Aorta (tissue), 5 donors: ENCODE measurements around the gene DHRS2. TPM values are rescaled to one million over a fixed set of nuclear protein-coding genes. Genes with fewer than 3 reads are reported as not detected.

ENCODE experiments used
- ATAC-seq: fragments of 200-7000 bp; cut with Tn5 transposase; one replicate; pipeline ENCODE4 v1.9.1; 2022; ENCODE audit warnings: moderate library complexity; ENCODE audit not compliant: low FRiP score
- DNase-seq, 2 donors: peaks; one replicate each; pipeline ENCODE4 v3.0.0-alpha.2; 2020
- H3K27ac ChIP-seq, 2 donors: one replicate each; pipeline ENCODE4 v1.5.1; 2013; ENCODE audit warnings: low read length in 2 of 2, mild to moderate bottlenecking in 2 of 2, moderate library complexity in 2 of 2, control low read depth in 1 of 2, inconsistent platforms in 1 of 2, low read depth in 1 of 2
- H3K27me3 ChIP-seq, 2 donors: one replicate each; pipeline ENCODE4 v1.6.1; 2013; ENCODE audit warnings: control low read depth in 1 of 2, low read length in 1 of 2, mild to moderate bottlenecking in 1 of 2, moderate library complexity in 1 of 2; ENCODE audit not compliant: insufficient read depth in 2 of 2, control insufficient read depth in 1 of 2
- H3K36me3 ChIP-seq, 2 donors: one replicate each; pipeline ENCODE4 v1.6.1; 2013; ENCODE audit warnings: control low read depth in 1 of 2, low read length in 1 of 2, mild to moderate bottlenecking in 1 of 2; ENCODE audit not compliant: insufficient read depth in 2 of 2, control insufficient read depth in 1 of 2
- H3K4me1 ChIP-seq, 2 donors: one replicate each; pipeline ENCODE4 v1.6.1; 2013; ENCODE audit warnings: low read length in 2 of 2, control low read depth in 1 of 2, mild to moderate bottlenecking in 1 of 2, moderate library complexity in 1 of 2; ENCODE audit not compliant: insufficient read depth in 2 of 2, control insufficient read depth in 1 of 2
- H3K4me3 ChIP-seq, 2 donors: one replicate each; pipeline ENCODE4 v1.5.1; 2013; ENCODE audit warnings: low read length in 2 of 2, control low read depth in 1 of 2, mild to moderate bottlenecking in 1 of 2
- H3K9me3 ChIP-seq: one replicate; pipeline ENCODE4 v1.6.1; 2013; ENCODE audit warnings: mild to moderate bottlenecking, low read length; ENCODE audit not compliant: control insufficient read depth
- WGBS, 2 donors: extraction: QIAGEN DNeasy Blood & Tissue Kit; methylation state at CpG; one replicate each; pipeline ENCODE4 v1.1.7; 2013; 5-methylcytosine and 5-hydroxymethylcytosine counted together
- intact Hi-C, 2 donors: fragments of 100-400 bp; cut with DNase I; formaldehyde crosslinking; loops; one replicate each; pipeline versions ENCODE4 v1.14.2 to v1.15.0; 2022
- polyA plus RNA-seq, 2 donors: library from polyadenylated mRNA; stranded (reverse); fragments of 200-250 nt; gene quantifications; one replicate each; pipeline ENCODE4 v1.2.3, GENCODE V29; 2013
- total RNA-seq, 2 donors: library from RNA; stranded (reverse); fragmentation: NEBNext Ultra II Directional; extraction: Animal tissue kit (Norgen Biotek cat#: 25700); gene quantifications; one replicate each; pipeline ENCODE4 v1.2.1, GENCODE V29; 2021
- donor health status: healthy with polysubstance abuse.
- donor health status: Bipolar disorder and iron deficiency.
- donor health status: DM: no; HTN: no; CAD: no.
- donor health status: DM: no; HTN: no; CAD: no.
- donor health status: DM: yes; HTN: yes; CAD: no.

The DHRS2 gene
- total and polyA plus RNA-seq, 4 donors: 0.18 TPM; not detected in 3

GRCh38 chr14:23661542-23661941 lies 25.4 kb downstream of the DHRS2 start:
- no peak for DNase-seq
- H3K4me3 ChIP-seq: no peak overlapping the region
- no peak overlapping the region for H3K27ac ChIP-seq
- H3K36me3 ChIP-seq: no peaks in the 10 kb centered on the region
- intact Hi-C loops: no loop called here
- no peaks in the 10 kb centered on the region for H3K9me3 ChIP-seq
- 68 to 76% methylated on average over 5 of the region's 5 CpGs for WGBS, 2 donors
- ATAC-seq: no peak
- no peaks in the 10 kb centered on the region for H3K27me3 ChIP-seq
- H3K4me1 ChIP-seq: no peaks in the 10 kb centered on the region

GRCh38 chr14:23663127-23663526 lies 27.0 kb downstream of the DHRS2 start:
- Histone ChIP-seq H3K9me3 (no peaks in the 10 kb centered on the region), H3K36me3 (no peaks in the 10 kb centered on the region), H3K4me1 (no peaks in the 10 kb centered on the region), H3K27me3 (no peaks in the 10 kb centered on the region), H3K4me3 (no peak overlapping the region), H3K27ac (no peak overlapping the region)
- 89 to 92% methylated on average over 2 of the region's 2 CpGs for WGBS, 2 donors
- ATAC-seq: no peak
- intact Hi-C loops: no loop called here
- DNase-seq: no peak

- no peak overlapping the region for H3K4me3 ChIP-seq
- 68 to 73% methylated on average over 5 of the region's 5 CpGs for WGBS, 2 donors
- no peak for ATAC-seq
These were observed 27.5 kb downstream of the DHRS2 start for GRCh38 chr14:23663711-23664110.

GRCh38 chr14:23664207-23664885 lies 28.2 kb downstream of the DHRS2 start:
- no peak overlapping the region for H3K4me3 ChIP-seq
- no peaks in the 10 kb centered on the region for H3K27me3 ChIP-seq
- H3K9me3 ChIP-seq: no peaks in the 10 kb centered on the region
- DNase-seq: no peak
- 77 to 87% methylated on average over 5 of the region's 5 CpGs for WGBS, 2 donors
- H3K27ac ChIP-seq: no peak overlapping the region
- intact Hi-C loops: no loop called here
- no peaks in the 10 kb centered on the region for H3K36me3 ChIP-seq
- H3K4me1 ChIP-seq: no peaks in the 10 kb centered on the region
- ATAC-seq: no peak

More at GRCh38 chr14:23663711-23664110, 27.5 kb downstream of the DHRS2 start:
- no peak for DNase-seq
- Histone ChIP-seq H3K4me1 (no peaks in the 10 kb centered on the region), H3K27me3 (no peaks in the 10 kb centered on the region), H3K27ac (no peak overlapping the region), H3K36me3 (no peaks in the 10 kb centered on the region), H3K9me3 (no peaks in the 10 kb centered on the region)
- intact Hi-C loops: no loop called here

- ATAC-seq (no peak), DNase-seq (no peak)
- Histone ChIP-seq H3K4me3 (no peak overlapping the region), H3K36me3 (no peaks in the 10 kb centered on the region), H3K4me1 (no peaks in the 10 kb centered on the region), H3K9me3 (no peaks in the 10 kb centered on the region), H3K27me3 (no peaks in the 10 kb centered on the region), H3K27ac (no peak overlapping the region)
- WGBS, 2 donors: 34 to 43% methylated on average over 4 of the region's 4 CpGs
- intact Hi-C loops: no loop called here
These were observed 29.3 kb downstream of the DHRS2 start for GRCh38 chr14:23665302-23666016.

- 64 to 76% methylated on average over 3 of the region's 3 CpGs for WGBS, 2 donors
- ATAC-seq (no peak), DNase-seq (no peak)
- Histone ChIP-seq H3K27ac (no peak overlapping the region), H3K4me1 (no peaks in the 10 kb centered on the region), H3K27me3 (no peaks in the 10 kb centered on the region), H3K9me3 (peaks cover under 1% of the 10 kb centered on the region), H3K36me3 (no peaks in the 10 kb centered on the region), H3K4me3 (no peak overlapping the region)
- intact Hi-C loops: no loop called here
These were observed 31.0 kb downstream of the DHRS2 start for GRCh38 chr14:23667134-23667533.

- 92% methylated on average over 5 of the region's 5 CpGs for WGBS, 2 donors
- H3K9me3 ChIP-seq: peaks cover 2% of the 10 kb centered on the region
- H3K4me1 ChIP-seq: no peaks in the 10 kb centered on the region
- H3K4me3 ChIP-seq: no peak overlapping the region
- DNase-seq (no peak), ATAC-seq (no peak)
- H3K36me3 ChIP-seq: no peaks in the 10 kb centered on the region
- intact Hi-C loops: no loop called here
- H3K27ac ChIP-seq: no peak overlapping the region
- no peaks in the 10 kb centered on the region for H3K27me3 ChIP-seq
These were observed 33.3 kb downstream of the DHRS2 start for GRCh38 chr14:23669441-23669840.

GRCh38 chr14:23670481-23670880 lies 34.3 kb downstream of the DHRS2 start:
- Histone ChIP-seq H3K4me3 (no peak overlapping the region), H3K27ac (no peak overlapping the region), H3K4me1 (no peaks in the 10 kb centered on the region), H3K9me3 (peaks cover 2% of the 10 kb centered on the region), H3K27me3 (no peaks in the 10 kb centered on the region), H3K36me3 (no peaks in the 10 kb centered on the region)
- DNase-seq (no peak), ATAC-seq (no peak)
- intact Hi-C loops: no loop called here
- WGBS, 2 donors: 85 to 87% methylated on average over 3 of the region's 3 CpGs

- Histone ChIP-seq H3K27me3 (no peaks in the 10 kb centered on the region), H3K27ac (no peak overlapping the region), H3K9me3 (peaks cover 2% of the 10 kb centered on the region), H3K4me1 (no peaks in the 10 kb centered on the region), H3K4me3 (no peak overlapping the region), H3K36me3 (no peaks in the 10 kb centered on the region)
- DNase-seq (no peak), ATAC-seq (no peak)
- WGBS, 2 donors: 92 to 93% methylated on average over 1 of the region's 1 CpG
- intact Hi-C loops: no loop called here
These were observed 36.0 kb downstream of the DHRS2 start for GRCh38 chr14:23672200-23672599.
